Duodenal mucosa (tissue), 2 donors: Measurements from ENCODE around the gene APOB.

Source experiments
- H3K27ac ChIP-seq: one replicate; pipeline ENCODE4 v1.7.0; 2013; ENCODE audit warnings: low read depth, low read length
- H3K27me3 ChIP-seq, 2 donors: one replicate each; pipeline ENCODE4 v1.7.0; 2013; ENCODE audit warnings: low read length in 2 of 2, control low read depth in 1 of 2; ENCODE audit not compliant: insufficient read depth in 2 of 2, control insufficient read depth in 1 of 2
- H3K36me3 ChIP-seq, 2 donors: one replicate each; pipeline ENCODE4 v1.7.0; 2013; ENCODE audit warnings: low read length in 2 of 2, control low read depth in 1 of 2; ENCODE audit not compliant: insufficient read depth in 2 of 2, control insufficient read depth in 1 of 2
- H3K4me1 ChIP-seq, 2 donors: one replicate each; pipeline ENCODE4 v1.7.0; 2013; ENCODE audit warnings: low read length in 2 of 2, control low read depth in 1 of 2; ENCODE audit not compliant: insufficient read depth in 2 of 2, control insufficient read depth in 1 of 2
- H3K4me3 ChIP-seq, 2 donors: one replicate each; pipeline ENCODE4 v1.7.0; 2013; ENCODE audit warnings: low read length in 2 of 2, low read depth in 1 of 2
- H3K9ac ChIP-seq, 2 donors: one replicate each; pipeline ENCODE4 v1.7.0; 2013; ENCODE audit warnings: low read length in 2 of 2, low read depth in 1 of 2
- H3K9me3 ChIP-seq, 2 donors: one replicate each; pipeline ENCODE4 v1.7.0; 2013; ENCODE audit warnings: low read length in 2 of 2, control low read depth in 1 of 2; ENCODE audit not compliant: control insufficient read depth in 1 of 2

Gene APOB

GRCh38 chr2:21015281-21015645 is 28.6 kb downstream of the APOB start:
- H3K36me3 ChIP-seq = peaks cover 6 to 67% of the 10 kb centered on the region in 2 donors
- peaks cover 0 to 6% of the 10 kb centered on the region in 2 donors for H3K9me3 ChIP-seq

GRCh38 chr2:21014364-21015280 is 29.3 kb downstream of the APOB start:
- Histone ChIP-seq H3K36me3 (peaks cover 6 to 61% of the 10 kb centered on the region in 2 donors), H3K9me3 (peaks cover 0 to 6% of the 10 kb centered on the region in 2 donors), H3K27me3 (no peaks in the 10 kb centered on the region), H3K4me1 (no peaks in the 10 kb centered on the region), H3K9ac (no peak overlapping the region), H3K27ac (no peak overlapping the region), H3K4me3 (no peak overlapping the region)

More at GRCh38 chr2:21015281-21015645, 28.6 kb downstream of the APOB start:
- Histone ChIP-seq H3K27me3 (no peaks in the 10 kb centered on the region), H3K27ac (no peak overlapping the region), H3K9ac (no peak overlapping the region), H3K4me3 (no peak overlapping the region), H3K4me1 (no peaks in the 10 kb centered on the region)

GRCh38 chr2:21013043-21013816 is 30.6 kb downstream of the APOB start:
- H3K4me3 ChIP-seq = no peak overlapping the region
- no peak overlapping the region for H3K27ac ChIP-seq
- H3K9ac ChIP-seq = no peak overlapping the region
- H3K36me3 ChIP-seq = peaks cover 0 to 47% of the 10 kb centered on the region in 2 donors
- H3K27me3 ChIP-seq = no peaks in the 10 kb centered on the region
- peaks cover 4 to 6% of the 10 kb centered on the region in 2 donors for H3K9me3 ChIP-seq
- no peaks in the 10 kb centered on the region for H3K4me1 ChIP-seq

- Histone ChIP-seq H3K4me1 (no peaks in the 10 kb centered on the region), H3K27me3 (no peaks in the 10 kb centered on the region), H3K9ac (no peak overlapping the region), H3K36me3 (peaks cover 0 to 42% of the 10 kb centered on the region in 2 donors), H3K9me3 (peaks cover 4 to 6% of the 10 kb centered on the region in 2 donors), H3K27ac (no peak overlapping the region), H3K4me3 (no peak overlapping the region)
Measured at GRCh38 chr2:21012557-21012937, 31.3 kb downstream of the APOB start.

GRCh38 chr2:21011876-21012556 is 31.9 kb downstream of the APOB start:
- no peak overlapping the region for H3K4me3 ChIP-seq
- no peak overlapping the region for H3K9ac ChIP-seq
- peaks cover 0 to 37% of the 10 kb centered on the region in 2 donors for H3K36me3 ChIP-seq
- no peaks in the 10 kb centered on the region for H3K4me1 ChIP-seq
- H3K27ac ChIP-seq = no peak overlapping the region
- no peaks in the 10 kb centered on the region for H3K27me3 ChIP-seq
- H3K9me3 ChIP-seq = peaks cover 4 to 6% of the 10 kb centered on the region in 2 donors

- no peak overlapping the region for H3K4me3 ChIP-seq
- H3K27ac ChIP-seq = no peak overlapping the region
- H3K9me3 ChIP-seq = peaks cover 4 to 6% of the 10 kb centered on the region in 2 donors
- H3K4me1 ChIP-seq = no peaks in the 10 kb centered on the region
- H3K36me3 ChIP-seq = peaks cover 0 to 37% of the 10 kb centered on the region in 2 donors
- no peaks in the 10 kb centered on the region for H3K27me3 ChIP-seq
- H3K9ac ChIP-seq = no peak overlapping the region
Measured at GRCh38 chr2:21011453-21011852, 32.4 kb downstream of the APOB start.

- Histone ChIP-seq H3K9ac (no peak overlapping the region), H3K36me3 (peaks cover 0 to 34% of the 10 kb centered on the region in 2 donors), H3K27me3 (no peaks in the 10 kb centered on the region), H3K27ac (no peak overlapping the region), H3K4me1 (no peaks in the 10 kb centered on the region), H3K4me3 (no peak overlapping the region), H3K9me3 (peaks cover 4 to 6% of the 10 kb centered on the region in 2 donors)
Measured at GRCh38 chr2:21010813-21011439, 32.9 kb downstream of the APOB start.

- Histone ChIP-seq H3K4me3 (no peak overlapping the region), H3K4me1 (no peaks in the 10 kb centered on the region), H3K27me3 (no peaks in the 10 kb centered on the region), H3K36me3 (peaks cover 0 to 34% of the 10 kb centered on the region in 2 donors), H3K27ac (no peak overlapping the region), H3K9ac (no peak overlapping the region), H3K9me3 (peaks cover 4 to 6% of the 10 kb centered on the region in 2 donors)
Measured at GRCh38 chr2:21009662-21010225, 34.1 kb downstream of the APOB start.

GRCh38 chr2:21008790-21009661 is 34.8 kb downstream of the APOB start:
- Histone ChIP-seq H3K9me3 (peaks cover 4 to 6% of the 10 kb centered on the region in 2 donors), H3K4me1 (no peaks in the 10 kb centered on the region), H3K27ac (no peak overlapping the region), H3K9ac (no peak overlapping the region), H3K27me3 (no peaks in the 10 kb centered on the region), H3K4me3 (no peak overlapping the region), H3K36me3 (peaks cover 0 to 28% of the 10 kb centered on the region in 2 donors)
